BLaER1 (cell line): Measurements from ENCODE around the gene RSBN1L.

ENCODE experiments used
- H3K27ac ChIP-seq: shearing (Covaris generic); formaldehyde crosslinking; 2 replicates; pipeline ENCODE4 v1.8.1; 2022
- H3K27me3 ChIP-seq: shearing (Covaris generic); formaldehyde crosslinking; 2 replicates; pipeline ENCODE4 v1.8.1; 2022
- H3K36me3 ChIP-seq: shearing (Covaris generic); formaldehyde crosslinking; 2 replicates; pipeline ENCODE4 v1.8.1; 2022
- H3K4me1 ChIP-seq: shearing (Covaris generic); formaldehyde crosslinking; 2 replicates; pipeline ENCODE4 v1.8.1; 2022
- H3K4me2 ChIP-seq: shearing (Covaris generic); formaldehyde crosslinking; 2 replicates; pipeline ENCODE4 v1.8.1; 2022
- H3K4me3 ChIP-seq: shearing (Covaris generic); formaldehyde crosslinking; 2 replicates; pipeline ENCODE4 v1.8.1; 2022
- H3K9ac ChIP-seq: shearing (Covaris generic); formaldehyde crosslinking; 2 replicates; pipeline ENCODE4 v1.8.1; 2022
- H3K9me3 ChIP-seq: shearing (Covaris generic); formaldehyde crosslinking; 2 replicates; pipeline ENCODE4 v1.8.1; 2022
- H4K20me1 ChIP-seq: shearing (Covaris generic); formaldehyde crosslinking; 2 replicates; pipeline ENCODE4 v1.8.1; 2022
- Cebpa-rat ChIP-seq: shearing (Covaris generic); IDR thresholded peaks from 2 replicates; pipeline ENCODE4 v1.8.1; 2022

RSBN1L gene

DNA sequence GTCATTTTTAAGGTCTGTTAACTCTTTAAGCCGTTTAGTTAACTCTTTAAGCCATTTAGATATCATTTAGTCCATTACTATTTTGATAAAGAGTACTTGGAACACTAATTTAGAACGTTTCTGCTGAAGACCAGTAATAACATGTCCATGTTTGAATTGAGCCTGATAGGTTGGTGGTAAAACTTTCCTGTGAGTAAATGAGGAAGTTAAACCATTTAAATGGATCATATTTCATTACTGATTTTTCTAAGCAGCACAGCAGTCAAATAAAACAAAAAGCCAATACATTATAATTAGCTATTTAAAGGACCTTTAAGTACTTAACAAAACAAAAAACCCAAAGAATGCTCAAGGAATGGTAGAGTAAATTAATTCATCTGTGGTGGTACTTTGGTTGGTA, 131.7 kb downstream of the RSBN1L start:
- peaks cover 28% of the 10 kb centered on the region for H3K4me1 ChIP-seq
- H3K4me3 ChIP-seq, result no peak overlapping the region
- no peak for TF ChIP-seq Cebpa-rat
- no peaks in the 10 kb centered on the region for H3K36me3 ChIP-seq
- H3K27me3 ChIP-seq, result no peaks in the 10 kb centered on the region
- H3K9me3 ChIP-seq, result peaks cover 31% of the 10 kb centered on the region
- H3K27ac ChIP-seq, result no peak overlapping the region
- no peak overlapping the region for H3K9ac ChIP-seq
- no peaks in the 10 kb centered on the region for H4K20me1 ChIP-seq
- no peak overlapping the region for H3K4me2 ChIP-seq

DNA sequence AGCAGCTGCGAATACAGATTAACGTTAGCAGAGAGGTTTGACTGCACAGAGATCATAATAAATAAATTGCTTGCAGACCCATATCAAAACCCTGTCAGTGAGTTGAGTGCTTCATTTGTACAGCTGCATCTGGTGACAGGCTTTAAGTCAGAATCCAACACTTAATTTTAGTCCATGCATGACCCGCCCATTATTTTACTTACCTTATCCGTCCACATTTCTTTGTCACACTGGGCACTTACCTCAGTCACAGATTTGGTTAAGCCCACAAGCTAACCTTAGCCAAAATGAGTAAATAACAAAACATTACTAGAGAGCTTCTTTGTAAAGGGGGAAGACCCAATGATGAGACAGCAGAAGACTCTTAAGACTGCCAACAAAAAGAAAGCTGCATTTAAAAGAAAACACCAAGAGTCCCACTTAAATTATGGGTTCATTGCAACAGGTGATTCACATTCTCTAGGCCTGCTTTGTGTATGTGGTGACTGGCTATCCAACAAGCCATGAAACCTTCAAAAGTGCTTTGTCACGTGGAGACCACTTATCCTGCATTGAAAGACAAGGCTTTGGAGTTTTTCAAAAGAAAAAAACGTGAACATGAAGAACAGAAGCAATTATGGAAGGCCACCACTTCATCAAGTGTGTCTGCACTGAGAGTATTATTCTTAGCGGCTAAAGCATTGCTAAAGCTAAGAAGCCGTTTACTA, 134.5 kb downstream of the RSBN1L start:
- Histone ChIP-seq H3K9ac (no peak overlapping the region), H3K4me1 (peaks cover 6% of the 10 kb centered on the region; the same call in 1 of the 2 replicates), H3K4me2 (no peak overlapping the region), H3K4me3 (no peak overlapping the region), H3K36me3 (peaks cover 2% of the 10 kb centered on the region; the same call in 1 of the 2 replicates), H4K20me1 (no peaks in the 10 kb centered on the region), H3K27ac (no peak overlapping the region), H3K9me3 (peaks cover 13% of the 10 kb centered on the region), H3K27me3 (no peaks in the 10 kb centered on the region)
- TF ChIP-seq Cebpa-rat, result no peak

DNA sequence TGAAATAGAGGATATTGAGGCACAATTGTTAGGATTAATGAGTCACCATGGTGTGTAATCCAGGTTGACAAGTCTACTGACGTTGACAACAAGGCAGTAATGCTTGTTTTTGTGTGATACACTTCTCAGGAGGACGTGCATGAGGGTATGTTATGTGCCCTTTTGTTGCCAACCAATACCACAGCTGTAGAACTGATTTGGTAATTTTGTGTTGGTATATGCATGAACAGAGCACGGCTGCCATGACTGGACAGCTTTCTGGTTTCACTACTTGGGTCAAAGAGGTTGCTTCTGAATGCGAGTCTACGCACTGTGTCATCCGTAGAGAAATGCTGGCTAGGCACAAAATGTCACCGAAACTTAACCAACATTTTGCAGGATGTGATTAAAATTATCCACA, 135.2 kb downstream of the RSBN1L start:
- no peaks in the 10 kb centered on the region for H4K20me1 ChIP-seq
- no peak overlapping the region for H3K9ac ChIP-seq
- H3K9me3 ChIP-seq, result peaks cover 7% of the 10 kb centered on the region
- no peak overlapping the region for H3K27ac ChIP-seq
- H3K27me3 ChIP-seq, result no peaks in the 10 kb centered on the region
- TF ChIP-seq Cebpa-rat, result no peak
- peaks cover 6% of the 10 kb centered on the region; the same call in 1 of the 2 replicates for H3K4me1 ChIP-seq
- H3K4me2 ChIP-seq, result no peak overlapping the region
- no peak overlapping the region for H3K4me3 ChIP-seq
- peaks cover 9% of the 10 kb centered on the region for H3K36me3 ChIP-seq

DNA sequence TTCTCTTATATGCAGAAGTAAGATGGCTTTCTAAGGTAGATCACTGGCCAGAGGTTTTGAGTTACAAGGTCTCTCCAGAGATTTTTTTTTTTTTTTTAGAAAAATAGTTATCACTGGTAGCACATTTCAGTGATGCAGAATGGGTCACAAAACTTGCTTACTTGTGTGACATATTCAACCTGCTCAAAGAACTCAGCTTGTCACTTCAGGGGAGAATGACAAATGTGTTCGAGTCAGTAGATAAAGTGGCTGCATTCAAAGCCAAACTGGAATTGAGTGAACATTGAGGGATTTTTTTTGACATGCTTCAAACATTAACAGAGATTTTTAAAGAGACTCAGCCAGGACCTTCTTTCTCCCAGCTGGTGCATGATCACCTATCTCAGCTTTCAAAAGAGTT, 135.7 kb downstream of the RSBN1L start:
- Histone ChIP-seq H3K27ac (no peak overlapping the region), H3K36me3 (peaks cover 9% of the 10 kb centered on the region), H3K9ac (no peak overlapping the region), H3K9me3 (peaks cover 5% of the 10 kb centered on the region; the same call in 1 of the 2 replicates), H3K27me3 (no peaks in the 10 kb centered on the region), H3K4me1 (peaks cover 6% of the 10 kb centered on the region; the same call in 1 of the 2 replicates), H4K20me1 (no peaks in the 10 kb centered on the region), H3K4me3 (no peak overlapping the region), H3K4me2 (no peak overlapping the region)
- no peak for TF ChIP-seq Cebpa-rat
